Testis (tissue), 2 donors: Measurements from ENCODE around the gene FAN1.
"Not testable (repeated sequence)": the region's sequence is repeated elsewhere in the genome, so short reads cannot be mapped to it uniquely, and the experiment has no call there.

ENCODE experiments used
- CTCF ChIP-seq, 3 experiments: fragments of 450-650 bp in 2 of 3; fragments of 200-600 bp in 1 of 3; sonication (generic) in 1 of 3; IDR thresholded peaks; one replicate each; pipeline ENCODE4 v1.5.1; 2016 to 2019; ENCODE audit warnings: antibody characterized with exemption in 3 of 3, mild to moderate bottlenecking in 2 of 3, moderate library complexity in 1 of 3
- POLR2A ChIP-seq: fragments of 450-650 bp; IDR thresholded peaks from one replicate; pipeline ENCODE4 v1.6.1; 2017; ENCODE audit warnings: antibody characterized with exemption, mild to moderate bottlenecking, moderate library complexity

- not testable (repeated sequence) for TF ChIP-seq CTCF (IDR thresholded peaks at IDR 0.05); POLR2A
Observed at GRCh38 chr15:30883666-30884065, 20.0 kb upstream of the FAN1 start.
